PFSK-1 (cell line): ENCODE results near the gene CLINT1.

Experiments used
- FOXP2 ChIP-seq: optimal IDR thresholded peaks from 2 replicates; pipeline ENCODE3; 2011; ENCODE audit warnings: borderline replicate concordance, control low read depth, inconsistent platforms; ENCODE audit not compliant: insufficient read depth; ENCODE audit errors: extremely low read length, extremely low read depth
- POLR2AphosphoS5 ChIP-seq: IDR thresholded peaks from 2 replicates; pipeline ENCODE4 v1.6.1; 2012; ENCODE audit warnings: low read depth, mild to moderate bottlenecking, control low read depth, low read length, moderate library complexity
- REST ChIP-seq, 2 experiments: IDR thresholded peaks; 2 replicates each; pipeline versions ENCODE4 v1.6.1 to v1.8.0; 2011 to 2012; ENCODE audit warnings: low read depth in 2 of 2, low read length in 2 of 2, control low read depth in 1 of 2, inconsistent platforms in 1 of 2, mild to moderate bottlenecking in 1 of 2, moderate library complexity in 1 of 2; ENCODE audit not compliant: insufficient read depth in 1 of 2
- SIN3A ChIP-seq: IDR thresholded peaks from 2 replicates; pipeline ENCODE4 v1.6.1; 2012; ENCODE audit warnings: mild to moderate bottlenecking, low read length, moderate library complexity, borderline replicate concordance; ENCODE audit not compliant: insufficient read depth
- TAF1 ChIP-seq: IDR thresholded peaks from 2 replicates; pipeline ENCODE4 v1.6.1; 2012; ENCODE audit warnings: low read length, control low read depth, borderline replicate concordance; ENCODE audit not compliant: insufficient read depth

Gene CLINT1

GRCh38 chr5:157842787-157843186 lies 16.2 kb downstream of the CLINT1 start:
- no peak for TF ChIP-seq FOXP2
- TF ChIP-seq TAF1 = no peak
- TF ChIP-seq SIN3A = no peak
- no peak for TF ChIP-seq REST (IDR thresholded peaks at IDR 0.05; ENCODE audit: insufficient read depth in 1 of 2, low read depth in 2 of 2, low read length in 2 of 2)
- TF ChIP-seq POLR2AphosphoS5 = no peak

DNA sequence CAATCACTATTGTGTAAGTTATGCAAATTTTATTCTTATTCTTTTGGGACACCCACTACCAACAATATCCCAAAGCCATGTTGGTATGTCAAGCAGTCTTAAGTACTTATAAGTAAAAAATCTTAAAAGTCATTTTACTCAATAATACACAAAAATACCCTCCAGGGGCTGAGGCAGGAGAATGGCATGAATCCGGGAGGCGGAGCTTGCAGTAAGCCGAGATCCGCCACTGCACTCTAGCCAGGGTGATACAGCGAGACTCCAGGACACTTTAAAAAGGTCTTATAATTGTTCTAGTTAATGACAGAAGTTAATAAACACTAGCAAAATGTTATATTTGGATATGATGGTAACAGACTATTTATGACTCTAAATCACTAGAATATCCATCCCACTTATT lies 16.8 kb downstream of the CLINT1 start:
- TF ChIP-seq REST (IDR thresholded peaks at IDR 0.05; ENCODE audit: insufficient read depth in 1 of 2, low read depth in 2 of 2, low read length in 2 of 2) (no peak), TAF1 (no peak), SIN3A (no peak), POLR2AphosphoS5 (no peak), FOXP2 (no peak)

GRCh38 chr5:157839157-157839795 lies 19.7 kb downstream of the CLINT1 start:
- no peak for TF ChIP-seq REST (IDR thresholded peaks at IDR 0.05; ENCODE audit: insufficient read depth in 1 of 2, low read depth in 2 of 2, low read length in 2 of 2)

- no peak for TF ChIP-seq POLR2AphosphoS5
- no peak for TF ChIP-seq REST (IDR thresholded peaks at IDR 0.05; ENCODE audit: insufficient read depth in 1 of 2, low read depth in 2 of 2, low read length in 2 of 2)
- no peak for TF ChIP-seq TAF1
- no peak for TF ChIP-seq FOXP2
Measured at GRCh38 chr5:157836121-157836753, 22.7 kb downstream of the CLINT1 start.

- no peak for TF ChIP-seq SIN3A
- TF ChIP-seq FOXP2 = no peak
- no peak for TF ChIP-seq REST (IDR thresholded peaks at IDR 0.05; ENCODE audit: insufficient read depth in 1 of 2, low read depth in 2 of 2, low read length in 2 of 2)
- TF ChIP-seq TAF1 = no peak
- TF ChIP-seq POLR2AphosphoS5 = no peak
Measured at GRCh38 chr5:157835041-157835440, 23.9 kb downstream of the CLINT1 start.
